Endothelial cell of umbilical vein (primary cell): ENCODE data around the gene SSC5D.

Source experiments
- CTCF ChIP-seq, 2 donors: IDR thresholded peaks; 1 replicate in 1 of 2; 2 replicates in 1 of 2; pipeline ENCODE4 v1.5.1; 2011; ENCODE audit warnings: low read length in 2 of 2, mild to moderate bottlenecking in 2 of 2, moderate library complexity in 2 of 2, control low read depth in 1 of 2, inconsistent platforms in 1 of 2, low read depth in 1 of 2; ENCODE audit not compliant: insufficient read depth in 1 of 2; ENCODE audit errors: extremely low read depth in 1 of 2
- EZH2 ChIP-seq: IDR thresholded peaks from 2 replicates; pipeline ENCODE4 v1.6.1; 2012; ENCODE audit warnings: borderline replicate concordance, low read depth, mild to moderate bottlenecking, moderate library complexity, low read length, inconsistent platforms; ENCODE audit not compliant: severe bottlenecking
- POLR2A ChIP-seq: IDR thresholded peaks from 2 replicates; pipeline ENCODE4 v1.6.1; 2012; ENCODE audit warnings: low read depth, mild to moderate bottlenecking, control low read depth, low read length
- POLR2AphosphoS5 ChIP-seq: IDR thresholded peaks from 2 replicates; pipeline ENCODE4 v1.6.1; 2012; ENCODE audit warnings: low read depth, mild to moderate bottlenecking, control low read depth, low read length, moderate library complexity; ENCODE audit not compliant: insufficient read depth

- TF ChIP-seq EZH2 (no peak), POLR2A (no peak), POLR2AphosphoS5 (no peak), CTCF (IDR thresholded peaks at IDR 0.05; ENCODE audit: extremely low read depth in 1 of 2, insufficient read depth in 1 of 2, low read depth in 1 of 2, low read length in 2 of 2) (no peak)
Observed at GRCh38 chr19:55439052-55439451, 49.2 kb upstream of the SSC5D start.
